Activated CD8-positive, alpha-beta memory T cell treated with anti-CD3 and anti-CD28 coated beads, Interleukin-2, amount 50 U/mL, for 1 hour (primary cell): ENCODE measurements around the gene CNP.
"Not testable (repeated sequence)": the region's sequence is repeated elsewhere in the genome, so short reads cannot be mapped to it uniquely, and the experiment has no call there.

Experiments used
- DNase-seq: peaks from one replicate; pipeline ENCODE4 v3.0.0-alpha.2; 2020; ENCODE audit errors: extremely low read depth

CNP gene

DNA sequence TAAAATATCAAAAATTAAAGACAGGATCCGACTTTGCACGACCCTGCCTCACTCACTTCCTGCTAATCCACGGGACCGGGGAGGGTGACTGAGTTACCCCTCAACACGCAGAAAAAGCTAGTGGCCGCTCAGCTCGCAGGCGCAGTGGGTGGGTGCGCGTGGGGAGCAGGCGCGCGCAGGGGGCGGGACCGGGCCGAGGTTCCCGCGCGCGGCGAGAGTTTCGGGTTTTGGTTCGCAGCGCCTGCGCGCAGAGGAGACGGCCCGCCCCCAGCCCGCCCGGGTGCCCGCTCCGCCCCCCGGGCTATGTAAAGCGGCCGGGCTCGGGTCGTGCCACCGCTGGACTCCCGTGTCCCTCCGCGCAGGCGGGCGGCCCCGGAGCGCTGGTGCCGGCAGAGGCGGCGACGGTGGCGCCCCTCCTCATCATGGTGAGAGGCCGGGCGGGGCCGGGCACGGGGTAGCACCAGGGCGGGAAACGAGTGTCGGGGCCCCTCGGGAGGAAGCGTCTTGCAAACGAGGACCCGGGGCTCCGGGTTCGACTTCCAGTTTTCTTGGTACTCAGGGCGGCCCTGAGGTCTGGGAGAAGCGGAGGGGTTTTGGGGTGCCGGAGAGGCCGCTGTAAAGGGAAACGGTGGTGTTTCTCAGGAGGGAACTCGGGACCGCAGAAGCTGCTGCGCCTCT is at the start of gene CNP:
TSS of gene CNP (plus strand) at position 333 of the 678 bp plus-strand sequence. CDS start at position 423, 90 bp downstream.
- DNase-seq: peak; percentile 60

DNA sequence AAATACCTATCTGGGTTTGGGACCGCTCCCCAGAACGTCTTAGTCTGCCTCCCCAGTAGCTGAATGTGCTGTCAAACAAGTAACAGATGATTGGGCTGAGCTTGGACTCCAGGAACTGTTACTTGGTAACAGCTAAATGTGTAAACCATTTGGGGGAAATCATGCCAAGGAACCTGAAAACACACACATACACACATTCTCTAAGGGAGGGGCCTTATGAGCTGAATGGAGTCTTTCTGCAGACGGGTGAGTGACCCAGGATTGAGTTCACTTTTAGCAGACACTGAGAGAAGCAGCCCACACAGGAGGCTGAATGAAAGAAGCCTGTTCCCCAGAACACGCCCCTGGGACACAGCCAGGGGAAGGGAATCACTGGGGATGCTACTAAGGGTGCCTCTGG is 49.4 kb upstream of the CNP start:
- no peak for DNase-seq

DNA sequence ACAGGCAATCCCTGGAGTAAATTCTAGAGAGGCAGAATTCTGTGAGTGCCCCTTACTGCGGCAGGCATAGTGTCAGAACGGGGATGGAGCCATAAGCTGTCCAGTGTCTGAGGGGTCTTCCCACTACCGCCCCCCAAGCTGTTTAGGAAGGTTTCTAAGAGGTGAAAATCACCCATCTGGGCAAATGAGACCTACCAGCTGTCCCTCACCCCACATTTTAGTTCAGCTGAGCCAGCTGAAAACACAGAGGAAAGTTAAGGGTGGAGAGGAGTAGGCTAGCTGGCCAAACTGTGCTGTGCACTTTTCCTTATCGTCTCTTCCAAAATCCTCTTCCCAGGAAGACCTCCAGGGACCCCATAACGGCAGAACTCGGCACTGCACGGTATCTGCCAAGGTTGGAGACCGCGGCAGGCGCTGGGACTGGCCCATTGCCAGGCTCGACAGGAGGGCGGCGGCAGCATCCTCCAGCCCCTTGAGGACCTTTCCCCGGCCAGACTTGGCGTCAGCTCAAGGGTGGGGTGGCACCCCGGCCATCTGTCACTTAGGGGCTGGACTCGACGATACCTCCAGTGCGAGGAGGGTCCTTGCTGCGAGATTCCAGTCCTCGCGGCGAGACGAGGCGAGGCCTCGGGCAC is 48.8 kb upstream of the CNP start:
- DNase-seq: no peak

DNA sequence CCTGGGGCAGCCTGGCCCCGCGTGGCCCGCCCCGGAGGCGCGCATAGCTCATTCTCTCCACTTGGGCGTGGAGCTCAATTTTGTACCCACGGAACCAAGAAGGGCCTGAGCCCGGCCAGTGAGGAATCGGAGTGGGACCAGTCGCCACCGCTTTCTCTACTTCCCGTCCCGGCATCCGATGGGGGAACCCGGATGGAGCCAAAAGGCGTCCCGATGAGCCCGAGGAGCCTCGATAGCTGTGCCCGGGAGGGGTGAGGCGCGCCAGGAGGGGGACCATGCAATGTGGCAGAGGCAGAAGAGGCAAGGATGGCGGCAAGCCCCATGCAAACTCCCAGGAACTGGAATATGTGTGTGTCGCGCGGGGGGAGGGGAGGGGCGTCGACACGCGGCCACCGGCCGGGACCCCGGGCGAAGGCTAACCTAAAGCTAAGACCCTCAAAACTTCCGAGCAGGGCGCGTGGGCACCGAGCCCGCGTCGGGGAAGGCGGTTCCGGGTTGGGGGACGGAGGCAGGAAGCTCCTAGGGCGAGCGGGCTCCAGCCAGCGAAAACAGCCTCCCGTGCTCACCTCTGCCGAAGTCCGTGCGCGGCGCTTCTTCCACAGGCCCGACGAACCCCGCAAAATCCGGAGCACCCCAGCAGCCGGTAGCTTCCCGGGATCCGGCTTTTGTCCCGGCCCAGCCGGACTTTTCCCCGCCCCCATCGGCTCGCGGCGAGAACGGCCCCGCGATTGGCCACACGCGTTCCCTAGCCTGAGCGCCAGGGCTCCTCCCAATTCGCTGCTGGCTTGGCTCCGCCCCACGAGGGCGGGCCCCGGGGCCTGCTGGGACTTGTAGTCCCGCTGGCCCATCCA is 48.1 kb upstream of the CNP start, which contains the start of gene ACLY:
TSS of gene ACLY (minus strand) at position 638 of the 851 bp plus-strand sequence. CDS start 5,078 bp downstream, outside the sequence.
- peak; percentile 73 for DNase-seq

DNA sequence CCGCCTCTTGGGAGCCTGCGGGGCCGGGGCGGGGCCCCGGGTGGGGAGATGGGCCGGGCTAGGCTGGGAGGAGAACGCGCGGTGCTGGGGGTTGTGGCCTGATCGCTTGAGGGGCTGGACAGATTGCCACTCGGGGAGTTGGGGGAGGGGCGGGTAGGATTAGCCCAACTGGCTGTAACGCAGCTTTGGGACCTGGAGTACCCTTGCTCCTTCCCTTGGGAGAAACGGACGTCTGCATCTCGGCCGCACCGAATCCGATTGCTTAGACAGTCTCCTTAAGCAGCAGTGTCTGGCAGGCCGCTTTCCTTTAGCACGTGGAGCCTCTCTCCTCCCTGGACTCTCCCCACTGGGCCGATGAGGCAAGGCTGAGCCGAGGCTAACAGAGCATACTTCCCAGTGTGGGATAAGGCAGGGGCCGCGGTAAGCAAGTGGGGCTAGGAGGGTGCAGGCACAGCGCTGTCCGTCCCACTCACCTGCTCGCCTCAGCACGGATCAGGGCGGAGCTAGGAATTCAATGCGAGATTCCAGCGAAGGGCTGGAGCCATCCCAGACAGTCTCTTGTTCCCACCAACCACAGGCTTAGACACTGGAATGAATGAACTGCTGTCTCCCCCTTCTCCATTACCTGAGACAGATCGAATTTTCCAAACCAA is 47.3 kb upstream of the CNP start:
- no peak for DNase-seq

DNA sequence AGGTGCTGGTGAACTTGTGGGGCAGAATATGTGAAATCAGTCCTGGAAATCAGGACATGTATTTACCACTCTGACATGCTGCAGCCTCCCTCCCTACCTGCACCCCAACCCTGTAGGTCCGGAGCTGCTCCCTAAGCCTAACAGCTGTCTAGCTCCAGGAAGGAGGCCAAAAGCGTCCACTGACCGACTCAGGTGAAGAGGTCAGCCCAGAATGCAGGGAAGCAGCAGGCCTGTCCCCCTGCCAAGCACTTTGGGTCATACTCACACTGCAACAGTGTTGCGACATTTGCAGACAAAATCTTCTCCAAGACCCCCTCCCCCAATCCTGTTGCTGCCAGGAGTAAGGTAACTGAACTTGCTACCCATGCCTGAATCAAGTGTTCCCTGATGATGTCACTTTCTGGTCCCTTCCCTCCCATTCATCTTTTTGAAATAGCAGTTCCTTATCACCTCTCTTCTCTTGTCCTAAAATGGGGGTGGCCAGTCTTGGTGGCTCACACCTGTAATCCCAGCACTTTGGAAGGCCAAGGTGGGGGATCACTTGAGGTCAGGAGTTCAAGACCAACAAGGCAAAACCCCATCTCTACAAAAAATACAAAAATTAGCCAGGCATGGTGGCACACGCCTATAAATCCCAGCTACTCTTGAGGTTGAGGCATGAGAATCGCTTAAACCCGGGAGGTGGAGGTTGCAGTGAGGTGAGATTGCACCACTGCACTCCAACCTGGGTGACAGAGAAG is 46.6 kb upstream of the CNP start:
- no peak for DNase-seq

DNA sequence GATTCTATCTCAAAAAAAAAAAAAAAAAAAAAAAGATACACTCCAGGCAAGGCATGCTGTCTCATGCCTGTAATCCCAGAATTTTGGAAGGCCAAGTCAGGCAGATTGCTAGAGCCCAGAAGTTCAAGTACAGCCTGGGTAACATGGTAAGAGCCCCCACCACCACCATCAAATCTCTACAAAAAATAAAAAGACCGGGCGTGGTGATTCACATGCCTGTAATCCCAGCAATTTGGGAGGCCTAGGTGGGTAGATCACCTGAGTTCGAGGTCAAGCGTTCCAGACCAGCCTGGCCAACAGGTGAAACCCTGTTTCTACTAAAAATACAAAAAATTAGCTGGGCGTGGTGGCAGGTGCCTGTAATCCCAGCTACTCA is 46.0 kb upstream of the CNP start:
- no peak for DNase-seq

DNA sequence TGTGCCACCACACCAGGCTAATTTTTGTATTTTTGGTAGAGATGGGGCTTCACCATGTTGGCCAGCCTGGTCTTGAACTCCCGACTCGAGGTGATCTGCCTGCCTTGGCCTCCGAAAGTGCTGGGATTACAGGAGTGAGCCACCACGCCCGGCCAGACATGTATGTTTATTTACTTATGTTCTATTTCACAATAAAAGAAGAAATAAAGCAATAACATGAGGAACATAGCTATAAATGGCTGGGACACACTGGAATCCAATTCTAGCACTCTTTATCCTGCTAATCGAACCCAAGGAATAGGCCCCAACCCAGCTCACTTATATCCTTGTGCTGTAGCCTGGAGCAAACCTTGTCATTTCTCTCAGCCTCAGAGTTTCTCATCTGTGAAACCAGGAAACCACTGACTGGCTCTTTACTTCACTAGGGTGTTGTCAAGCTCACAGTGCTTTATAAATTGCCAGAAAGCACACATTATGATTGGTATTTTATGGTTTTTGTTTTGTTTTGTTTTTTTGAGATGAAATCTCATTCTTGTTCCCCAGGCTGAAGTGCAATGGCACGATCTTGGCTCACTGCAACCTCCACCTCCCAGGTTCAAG is 40.5 kb upstream of the CNP start:
- DNase-seq: no peak

DNA sequence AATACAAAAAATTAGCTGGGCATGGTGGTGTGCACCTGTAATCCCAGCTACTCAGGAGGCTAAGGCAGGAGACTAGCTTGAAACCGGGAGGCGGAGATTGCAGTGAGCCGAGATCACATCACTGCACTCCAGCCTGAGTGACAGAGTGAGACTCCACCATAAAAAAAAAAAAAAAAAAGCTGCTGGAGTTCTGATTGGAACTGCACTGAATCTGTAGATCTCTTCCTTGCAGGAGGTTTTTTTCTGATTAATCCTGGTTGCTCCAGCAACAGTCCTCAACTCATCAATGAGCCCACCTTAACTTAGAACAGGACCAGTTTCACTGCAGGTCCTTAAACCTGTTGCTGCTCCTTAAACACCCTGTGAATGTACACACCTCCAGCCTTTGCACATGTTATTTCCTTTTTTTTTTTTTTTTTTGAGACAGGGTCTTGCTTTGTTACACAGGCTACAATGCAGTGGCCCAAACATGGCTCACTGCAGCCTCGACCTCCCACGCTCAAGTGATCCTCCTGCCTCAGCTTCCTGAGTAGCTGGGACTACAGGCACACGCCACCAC is 37.8 kb upstream of the CNP start:
- no peak for DNase-seq

DNA sequence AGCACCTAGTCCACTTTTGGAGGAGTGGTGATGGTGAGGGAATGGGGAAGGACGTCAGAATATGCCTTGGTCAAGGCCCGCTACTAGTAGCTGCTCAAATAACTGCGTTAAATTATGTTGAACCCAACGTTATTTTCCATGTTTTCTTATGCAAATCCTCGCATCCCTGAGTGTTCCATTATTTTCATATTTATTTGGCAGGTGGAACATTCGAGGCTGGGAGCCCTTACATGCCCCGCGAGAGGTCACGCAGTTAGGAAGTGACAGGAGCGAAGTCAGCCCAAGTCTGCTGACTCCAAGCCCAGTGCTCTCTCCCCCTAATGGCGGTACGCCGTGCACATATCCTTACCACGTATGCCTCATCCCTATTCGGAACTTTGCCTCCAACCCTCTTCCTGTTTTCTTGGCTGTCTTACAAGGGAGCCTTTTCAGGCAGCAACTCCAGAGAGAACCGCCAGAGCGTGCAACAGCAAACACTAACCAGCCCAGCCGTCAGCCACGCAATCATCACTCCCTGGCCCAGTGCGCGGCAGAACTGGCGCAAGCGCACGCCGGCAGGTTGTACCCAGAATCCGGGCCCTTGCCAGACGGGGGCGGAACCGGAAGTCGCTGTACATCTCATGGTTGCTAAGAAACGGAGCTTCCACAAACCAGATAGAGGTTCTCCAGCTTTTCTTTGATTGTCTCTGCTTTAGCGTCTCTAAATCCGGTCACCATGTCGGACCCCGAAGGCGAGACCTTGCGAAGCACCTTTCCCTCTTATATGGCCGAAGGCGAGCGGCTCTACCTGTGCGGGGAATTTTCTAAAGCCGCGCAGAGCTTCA is 36.4 kb upstream of the CNP start, which contains the start of gene ODAD4:
TSS of gene ODAD4 (plus strand) at position 609 of the 824 bp plus-strand sequence. CDS start at position 716, 107 bp downstream.
- peak; percentile 92 for DNase-seq

DNA sequence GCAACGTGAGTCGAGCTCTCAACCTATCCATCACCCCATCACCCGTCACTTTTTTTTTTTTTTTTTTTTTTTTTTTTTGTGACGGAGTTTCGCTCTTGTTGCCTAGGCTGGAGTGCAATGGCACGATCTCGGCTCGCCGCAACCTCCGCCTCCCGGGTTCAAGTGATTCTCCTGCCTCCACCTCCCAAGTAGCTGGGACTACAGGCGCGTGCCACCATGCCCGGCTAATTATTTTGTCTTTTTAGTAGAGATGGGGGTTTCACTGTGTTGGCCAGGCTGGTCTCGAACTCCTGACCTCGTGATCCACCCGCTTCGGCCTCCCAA is 35.8 kb upstream of the CNP start:
- not testable (repeated sequence) for DNase-seq

DNA sequence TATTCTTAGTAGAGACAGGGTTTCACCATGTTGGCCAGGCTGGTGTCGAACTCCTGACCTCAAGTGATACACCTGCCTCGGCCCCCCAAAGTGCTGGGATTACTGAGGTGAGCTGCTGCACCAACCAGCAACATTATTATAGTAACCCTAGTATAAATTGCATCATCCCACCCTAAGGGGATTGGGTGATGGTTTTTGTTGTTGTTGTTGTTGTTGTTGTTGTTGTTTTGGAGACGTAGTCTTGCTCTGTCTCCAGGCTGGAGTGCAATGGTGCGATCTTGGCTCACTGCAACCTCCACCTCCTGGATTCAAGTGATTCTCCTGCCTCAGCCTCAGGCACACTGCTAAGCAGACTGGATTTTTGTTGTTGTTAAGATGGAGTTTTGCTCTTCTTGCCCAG is 34.9 kb upstream of the CNP start:
- DNase-seq: not testable (repeated sequence)

DNA sequence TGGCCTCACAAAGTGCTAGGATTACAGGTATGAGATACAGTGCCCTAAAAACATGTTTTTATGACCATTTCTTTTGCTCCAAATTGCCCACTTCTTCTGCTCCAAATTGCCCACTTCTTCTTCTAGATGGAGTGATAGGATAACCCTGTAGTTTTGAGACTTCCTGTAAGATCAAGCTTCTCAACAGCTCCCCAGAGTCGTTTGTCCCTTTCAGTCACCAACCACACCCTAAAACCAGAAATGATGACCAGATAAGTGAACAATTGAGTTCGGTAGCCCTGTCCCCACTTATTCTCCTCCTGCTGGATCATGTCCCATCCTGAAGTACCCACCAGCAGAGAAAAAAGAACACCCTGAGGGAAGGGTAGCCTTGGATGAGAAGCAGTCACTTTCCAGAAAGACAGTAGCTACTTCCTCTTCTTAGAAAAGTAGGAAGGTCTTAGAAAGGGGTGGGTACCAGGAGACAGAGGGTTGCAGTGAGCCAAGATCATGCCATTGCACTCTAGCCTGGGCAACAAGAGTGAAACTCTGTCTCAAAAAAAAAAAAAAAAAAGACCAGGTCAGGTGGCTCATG is 33.7 kb upstream of the CNP start:
- DNase-seq: no peak

DNA sequence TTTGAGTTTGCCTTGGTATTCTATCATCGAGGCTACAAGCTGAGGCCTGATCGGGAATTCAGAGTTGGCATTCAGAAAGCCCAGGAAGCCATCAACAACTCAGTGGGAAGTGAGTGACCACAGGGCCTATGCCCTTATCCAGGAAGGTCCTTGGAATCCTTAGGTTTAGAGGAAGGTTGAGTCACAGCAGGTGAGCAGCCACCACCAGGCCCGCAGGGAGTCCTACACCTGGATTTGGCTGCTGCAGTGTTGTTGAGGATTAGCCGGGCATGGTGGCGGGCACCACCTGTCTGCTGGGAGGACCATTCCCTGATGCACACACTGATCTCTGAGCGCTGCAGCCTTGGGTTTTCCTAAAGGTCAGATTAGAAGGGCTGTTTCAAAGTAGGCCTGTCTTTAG is 31.0 kb upstream of the CNP start:
- DNase-seq: no peak

DNA sequence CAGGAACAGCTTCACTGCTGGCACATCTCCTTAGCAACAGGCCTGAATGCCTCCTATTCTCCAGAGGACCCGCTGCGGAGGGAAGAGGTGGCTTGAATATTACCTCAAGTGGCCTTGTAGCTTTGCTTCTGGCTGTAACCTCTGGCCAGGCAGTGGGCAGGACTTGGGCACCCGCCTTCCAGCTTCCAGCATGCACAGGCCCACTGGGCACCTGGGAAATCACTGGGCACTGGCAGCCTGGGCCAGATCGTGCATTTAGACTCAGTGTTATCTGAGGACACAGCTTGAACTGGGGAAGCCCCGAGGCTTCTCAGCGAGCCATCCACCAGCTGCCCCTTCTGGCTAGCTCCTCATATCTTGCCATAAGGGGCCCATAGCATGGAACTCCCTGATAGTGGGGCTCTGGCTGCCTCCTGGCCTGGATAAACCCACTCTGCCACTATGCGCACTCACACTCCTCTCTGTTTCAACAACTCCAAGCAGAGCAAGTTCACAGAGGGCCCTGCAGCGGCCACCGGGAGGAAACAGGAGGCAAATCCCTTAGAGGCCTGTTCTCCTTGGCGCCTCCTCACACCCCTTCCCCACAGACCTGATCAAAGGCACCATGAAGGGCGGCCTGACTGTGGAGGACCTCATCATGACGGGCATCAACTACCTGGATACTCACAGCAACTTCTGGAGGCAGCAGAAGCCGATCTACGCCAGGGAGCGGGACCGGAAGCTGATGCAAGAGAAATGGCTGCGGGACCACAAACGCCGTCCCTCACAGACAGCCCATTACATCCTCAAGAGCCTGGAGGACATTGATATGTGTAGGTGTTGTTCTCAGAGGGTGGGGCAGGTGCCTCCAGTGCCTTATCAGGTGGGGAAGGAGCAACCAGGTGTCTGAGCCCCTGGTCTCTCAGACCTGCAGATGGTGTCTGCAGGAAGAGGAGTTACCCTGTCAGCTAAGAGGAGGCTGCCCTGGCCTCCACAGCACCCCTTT is 28.3 kb upstream of the CNP start:
- DNase-seq: no peak

DNA sequence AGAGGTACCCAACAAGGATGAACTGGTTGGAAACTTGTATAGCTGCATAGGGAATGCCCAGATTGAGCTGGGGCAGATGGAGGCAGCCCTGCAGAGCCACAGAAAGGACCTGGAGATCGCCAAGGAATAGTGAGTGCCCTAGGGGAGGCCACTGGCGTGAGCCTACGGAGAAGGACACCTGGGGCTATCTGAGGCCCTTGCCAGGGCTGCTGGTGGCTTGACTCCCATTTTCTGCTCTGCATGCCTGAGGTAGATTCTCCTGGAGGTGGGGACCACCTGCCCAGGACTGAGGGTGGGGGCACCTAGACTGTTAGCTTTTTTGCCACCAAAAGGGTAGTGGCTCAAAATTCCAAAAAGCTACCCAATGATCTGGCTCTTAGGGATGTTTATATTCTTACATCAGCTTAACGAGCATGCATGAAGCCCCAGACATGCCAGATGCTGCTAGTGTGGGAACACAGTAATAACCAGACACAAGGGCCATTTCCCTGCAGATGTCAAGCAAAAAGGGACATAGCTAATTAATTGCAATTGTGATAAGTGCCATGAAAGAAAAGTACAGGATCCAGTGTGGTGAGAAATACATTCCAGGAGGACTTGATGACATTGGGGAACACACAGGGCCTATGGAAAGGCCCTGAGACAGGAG is 27.4 kb upstream of the CNP start:
- DNase-seq: no peak

DNA sequence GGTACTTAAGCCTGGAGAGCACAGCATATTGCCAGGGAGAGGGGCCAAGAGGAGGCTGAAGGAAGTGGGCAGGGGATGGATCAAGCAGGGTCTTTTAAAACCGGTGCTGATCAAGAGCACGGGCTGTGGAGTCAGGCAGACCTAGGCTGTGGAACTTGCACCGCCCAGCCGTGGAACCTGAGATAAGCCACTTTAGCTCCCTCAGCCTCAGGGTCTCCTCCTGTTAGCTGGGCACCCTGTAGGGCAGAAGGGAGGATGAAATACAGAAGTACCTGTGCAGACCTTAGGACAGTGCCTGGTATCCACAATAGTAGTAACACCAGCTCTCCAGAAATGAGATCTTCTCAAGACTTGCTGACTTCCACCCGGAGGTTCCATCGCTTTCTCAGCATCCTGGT is 26.9 kb upstream of the CNP start:
- DNase-seq: no peak

DNA sequence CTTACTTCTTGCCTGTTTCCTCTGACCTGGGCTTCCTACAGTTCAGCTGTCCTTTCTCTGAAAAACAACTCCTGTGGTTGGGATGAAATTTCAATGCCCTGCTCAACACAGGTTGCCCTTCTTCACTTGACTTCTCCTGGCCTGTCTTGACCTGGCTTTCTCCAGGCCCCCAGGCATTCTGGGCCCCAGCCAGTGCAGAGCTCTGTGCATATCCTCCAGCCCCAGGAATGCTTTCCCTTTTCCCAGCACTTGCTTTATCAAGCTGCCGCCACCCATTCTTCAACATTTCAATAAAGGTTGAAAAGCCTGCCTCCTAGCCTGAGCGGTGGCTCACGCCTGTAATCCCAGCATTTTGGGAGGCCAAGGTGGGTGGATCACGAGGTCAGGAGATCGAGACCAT is 25.4 kb upstream of the CNP start:
- DNase-seq: no peak
